NT2/D1 (cell line): Measurements from ENCODE around the gene BGLAP.

ENCODE experiments used
- YY1 ChIP-seq: IDR thresholded peaks from 2 replicates; pipeline ENCODE4 v1.6.1; 2011; ENCODE audit not compliant: insufficient read length, insufficient read depth
- ZNF274 ChIP-seq: IDR thresholded peaks from 2 replicates; pipeline ENCODE4 v1.6.1; 2011; ENCODE audit warnings: mild to moderate bottlenecking, low read depth, low read length

DNA sequence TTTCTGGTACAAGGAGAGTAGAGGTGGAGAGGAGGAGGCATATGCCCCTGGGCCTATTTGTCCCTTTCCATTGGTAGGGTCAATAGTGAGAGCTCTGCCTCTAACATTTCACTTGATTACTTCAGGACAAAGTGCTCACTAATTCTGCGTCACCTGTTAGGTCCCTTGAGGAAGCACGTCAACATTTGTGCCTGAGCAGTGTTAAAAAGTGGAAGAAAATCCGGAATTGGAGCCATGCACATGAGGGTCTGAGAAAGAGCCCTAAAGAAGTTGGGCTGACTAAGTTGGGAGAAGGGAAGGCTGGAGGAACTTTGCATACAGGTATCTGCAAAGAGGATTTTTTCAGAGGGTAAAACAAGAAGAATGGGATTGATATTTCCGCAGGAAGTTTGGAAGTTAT, 46.1 kb upstream of the BGLAP start:
- TF ChIP-seq ZNF274, result no peak
- TF ChIP-seq YY1, result no peak
